Neural cell (in vitro differentiated cells): Measurements from ENCODE around the gene MAGI1. TPM values are rescaled to one million over a fixed set of nuclear protein-coding genes. Genes with fewer than 3 reads are reported as not detected.

ENCODE experiments used
- H2AFZ ChIP-seq: fragments of 200-600, 300-800 bp; sonication (generic), shearing (Covaris generic); 2 replicates; pipeline ENCODE4 v1.6.0; 2014; ENCODE audit warnings: low read depth, mild to moderate bottlenecking, antibody characterized with exemption, low read length, moderate library complexity
- H3F3A ChIP-seq: fragments of 200-600 bp; shearing (Covaris generic); 2 replicates; pipeline ENCODE4 v1.6.1; 2016; ENCODE audit warnings: mild to moderate bottlenecking, moderate library complexity, mixed read lengths, antibody characterized with exemption, low read length; ENCODE audit not compliant: insufficient read depth, poor library complexity, severe bottlenecking
- H3K27ac ChIP-seq: fragments of 200-600, 300-800 bp; sonication (generic), shearing (Covaris generic); 2 replicates; pipeline ENCODE4 v1.5.1; 2014; ENCODE audit warnings: mild to moderate bottlenecking, low read length, moderate library complexity
- H3K27me3 ChIP-seq: fragments of 300-800, 200-600 bp; sonication (generic), shearing (Covaris generic); 2 replicates; pipeline ENCODE4 v1.6.0; 2014; ENCODE audit warnings: mild to moderate bottlenecking, low read depth, low read length, moderate library complexity; ENCODE audit not compliant: insufficient read depth
- H3K36me3 ChIP-seq: fragments of 300-800, 200-600 bp; sonication (generic), shearing (Covaris generic); 2 replicates; pipeline ENCODE4 v1.5.1; 2014; ENCODE audit warnings: mild to moderate bottlenecking, antibody characterized with exemption, low read length, moderate library complexity; ENCODE audit not compliant: insufficient read depth
- H3K4me2 ChIP-seq: fragments of 300-800, 200-600 bp; sonication (generic), shearing (Covaris generic); 2 replicates; pipeline ENCODE4 v1.6.0; 2014; ENCODE audit warnings: mild to moderate bottlenecking, low read length
- H3K4me3 ChIP-seq: fragments of 300-800, 200-600 bp; sonication (generic), shearing (Covaris generic); 2 replicates; pipeline ENCODE4 v1.5.1; 2014; ENCODE audit warnings: mild to moderate bottlenecking, low read length, moderate library complexity
- H3K79me2 ChIP-seq: fragments of 200-600 bp; shearing (Covaris generic); replicated peaks from 2 replicates; pipeline ENCODE4 v1.6.0; 2014; ENCODE audit warnings: mild to moderate bottlenecking, low read length, moderate library complexity; ENCODE audit not compliant: insufficient read depth
- H3K9ac ChIP-seq: fragments of 300-800, 200-600 bp; sonication (generic), shearing (Covaris generic); 2 replicates; pipeline ENCODE4 v1.6.1; 2016; ENCODE audit warnings: mild to moderate bottlenecking, low read length, mixed read lengths
- H3K9me2 ChIP-seq: fragments of 200-600 bp; shearing (Covaris generic); 2 replicates; pipeline ENCODE4 v1.6.1; 2016; ENCODE audit warnings: mild to moderate bottlenecking, low read length, mixed read lengths; ENCODE audit not compliant: insufficient read depth
- H3K9me3 ChIP-seq: fragments of 200-600, 300-800 bp; sonication (generic), shearing (Covaris generic); 2 replicates; pipeline ENCODE4 v1.6.1; 2016; ENCODE audit warnings: mild to moderate bottlenecking, mixed run types, low read length, moderate library complexity, mixed read lengths
- H4K20me1 ChIP-seq: fragments of 200-600 bp; shearing (Covaris generic); 2 replicates; pipeline ENCODE4 v1.6.1; 2016; ENCODE audit warnings: mild to moderate bottlenecking, mixed run types; ENCODE audit not compliant: insufficient read depth
- CTCF ChIP-seq: fragments of 450-650 bp; IDR thresholded peaks from 2 replicates; pipeline ENCODE4 v1.5.1; 2014; ENCODE audit warnings: antibody characterized with exemption, mild to moderate bottlenecking, moderate library complexity; ENCODE audit not compliant: poor library complexity, severe bottlenecking
- EP300 ChIP-seq: fragments of 450-650 bp; conservative IDR thresholded peaks from 2 replicates; pipeline ENCODE4 v1.6.1; 2014; ENCODE audit warnings: antibody characterized with exemption, mild to moderate bottlenecking, moderate library complexity; ENCODE audit not compliant: poor library complexity, severe bottlenecking
- EZH2 ChIP-seq: fragments of 200-600, 300-800 bp; shearing (Covaris generic), sonication (generic); IDR thresholded peaks from 2 replicates; pipeline ENCODE4 v1.6.1; 2014; ENCODE audit warnings: antibody characterized with exemption, low read length, borderline replicate concordance, mild to moderate bottlenecking; ENCODE audit not compliant: insufficient read depth, poor library complexity, severe bottlenecking
- MXI1 ChIP-seq: fragments of 450-650 bp; conservative IDR thresholded peaks from 2 replicates; pipeline ENCODE4 v1.6.1; 2014; ENCODE audit warnings: antibody characterized with exemption, mild to moderate bottlenecking; ENCODE audit not compliant: poor library complexity, severe bottlenecking
- POLR2AphosphoS5 ChIP-seq: IDR thresholded peaks from 2 replicates; pipeline ENCODE4 v1.6.1; 2012
- RAD21 ChIP-seq: fragments of 450-650 bp; conservative IDR thresholded peaks from 2 replicates; pipeline ENCODE4 v1.6.1; 2014; ENCODE audit warnings: antibody characterized with exemption, mild to moderate bottlenecking, moderate library complexity
- REST ChIP-seq: IDR thresholded peaks from 2 replicates; pipeline ENCODE4 v1.6.1; 2012; ENCODE audit warnings: borderline replicate concordance
- SMC3 ChIP-seq: fragments of 450-650 bp; conservative IDR thresholded peaks from 2 replicates; pipeline ENCODE4 v1.6.1; 2014; ENCODE audit warnings: antibody characterized with exemption, mild to moderate bottlenecking, moderate library complexity; ENCODE audit not compliant: poor library complexity
- TAF1 ChIP-seq: IDR thresholded peaks from 2 replicates; pipeline ENCODE4 v1.6.1; 2012; ENCODE audit warnings: low read depth
- polyA plus RNA-seq: library from polyadenylated mRNA; depleted of rRNA; stranded (reverse); fragments of >200 nt; gene quantifications from 2 replicates; pipeline ENCODE4 v1.2.3, GENCODE V29; 2014

Gene MAGI1
- polyA plus RNA-seq, 1 donor from 2014 or later, result 44.7 TPM

DNA sequence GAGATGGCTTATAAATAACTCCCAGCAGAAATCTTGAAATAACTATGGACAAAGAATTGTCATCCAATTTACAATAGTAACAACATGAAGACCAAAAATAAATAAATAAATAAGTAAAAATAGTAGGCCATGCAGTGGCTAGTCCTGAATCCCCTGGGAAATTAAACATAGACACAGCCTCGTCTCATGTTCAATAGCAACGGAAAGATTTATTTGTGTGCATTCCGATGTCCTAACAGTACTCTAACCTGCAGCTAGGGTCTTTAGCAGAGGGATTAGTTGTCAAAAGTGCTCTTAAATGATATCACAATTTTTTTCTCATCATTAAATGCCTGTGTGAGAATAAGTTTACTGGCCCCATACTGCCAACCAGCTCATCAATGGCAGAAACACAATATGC lies 474.2 kb downstream of the MAGI1 start:
- no peak overlapping the region for H3K4me2 ChIP-seq
- no peak for TF ChIP-seq EZH2
- TF ChIP-seq POLR2AphosphoS5, result no peak
- TF ChIP-seq CTCF, result no peak
- TF ChIP-seq MXI1, result no peak
- no peak for TF ChIP-seq TAF1
- no peak for TF ChIP-seq REST
- TF ChIP-seq SMC3, result no peak
- no peak for TF ChIP-seq EP300
- no peak for TF ChIP-seq RAD21
- no peak overlapping the region for H2AFZ ChIP-seq
- H3K36me3 ChIP-seq, result no peaks in the 10 kb centered on the region
- H3K79me2 ChIP-seq, result peaks cover 20% of the 10 kb centered on the region
- no peaks in the 10 kb centered on the region for H3K27me3 ChIP-seq
- no peak overlapping the region for H3K27ac ChIP-seq
- no peaks in the 10 kb centered on the region for H3K9me3 ChIP-seq
- no peaks in the 10 kb centered on the region for H3K9me2 ChIP-seq
- no peak overlapping the region for H3K9ac ChIP-seq
- H3F3A ChIP-seq, result no peaks in the 10 kb centered on the region
- H3K4me3 ChIP-seq, result no peak overlapping the region
- no peaks in the 10 kb centered on the region for H4K20me1 ChIP-seq

- TF ChIP-seq MXI1 (no peak), EZH2 (no peak)
- no peak overlapping the region for H3K4me3 ChIP-seq
- H3K79me2 ChIP-seq, result peaks cover 23% of the 10 kb centered on the region
- H3K27me3 ChIP-seq, result no peaks in the 10 kb centered on the region
- no peaks in the 10 kb centered on the region for H3F3A ChIP-seq
- no peaks in the 10 kb centered on the region for H3K9me2 ChIP-seq
- H3K9me3 ChIP-seq, result no peaks in the 10 kb centered on the region
- no peak overlapping the region for H3K4me2 ChIP-seq
- no peaks in the 10 kb centered on the region for H3K36me3 ChIP-seq
- no peak overlapping the region for H2AFZ ChIP-seq
- no peak overlapping the region for H3K27ac ChIP-seq
- no peak overlapping the region for H3K9ac ChIP-seq
- H4K20me1 ChIP-seq, result no peaks in the 10 kb centered on the region
These were observed 474.9 kb downstream of the MAGI1 start for GRCh38 chr3:65563861-65564260.

DNA sequence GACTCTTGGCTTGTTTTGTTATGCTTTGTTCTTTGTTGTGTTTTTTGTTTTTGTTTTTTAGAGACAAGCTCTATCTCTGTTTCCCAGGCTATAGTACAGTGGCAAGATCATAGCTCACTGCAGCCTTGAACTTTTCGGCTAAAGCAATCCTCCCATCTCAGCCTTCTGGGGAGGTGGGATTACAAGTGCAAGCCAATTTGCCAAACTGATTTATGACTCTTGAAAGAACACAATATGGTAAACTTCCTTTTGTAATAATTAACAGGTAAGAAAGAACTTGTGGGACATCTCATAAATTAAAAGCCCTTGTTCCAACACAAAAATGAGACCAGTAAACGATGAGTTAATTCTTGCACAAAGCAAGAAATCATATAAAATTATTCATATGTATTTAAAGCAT lies 476.3 kb downstream of the MAGI1 start:
- TF ChIP-seq SMC3 (no peak), CTCF (no peak), TAF1 (no peak), RAD21 (no peak), REST (no peak), POLR2AphosphoS5 (no peak), EP300 (no peak), MXI1 (no peak), EZH2 (no peak)
- Histone ChIP-seq H3K4me3 (no peak overlapping the region), H3K9me3 (no peaks in the 10 kb centered on the region), H3K79me2 (peaks cover 37% of the 10 kb centered on the region), H3K27ac (no peak overlapping the region), H3K27me3 (no peaks in the 10 kb centered on the region), H3K9ac (no peak overlapping the region), H4K20me1 (no peaks in the 10 kb centered on the region), H2AFZ (no peak overlapping the region), H3F3A (no peaks in the 10 kb centered on the region), H3K36me3 (no peaks in the 10 kb centered on the region), H3K4me2 (no peak overlapping the region), H3K9me2 (no peaks in the 10 kb centered on the region)
